OCI-LY3 (cell line): Measurements from ENCODE around the gene CPSF3.

Experiments used
- CTCF ChIP-seq: fragments of 200-600, 300-600 bp; sonication (generic); IDR thresholded peaks from 2 replicates; pipeline ENCODE4 v1.5.1; 2014; ENCODE audit warnings: antibody characterized with exemption, low read length, low read depth
- EZH2phosphoT487 ChIP-seq: fragments of 200-600 bp; shearing (Covaris generic); IDR thresholded peaks from 2 replicates; pipeline ENCODE4 v1.6.1; 2018; ENCODE audit warnings: antibody characterized with exemption, mixed run types, low read depth

- TF ChIP-seq CTCF (no peak), EZH2phosphoT487 (no peak)
Observed at GRCh38 chr2:9388950-9389911, 34.2 kb upstream of the CPSF3 start.
